ENCODE data around the gene TCOF1. TPM values are rescaled to one million over a fixed set of nuclear protein-coding genes. Genes with fewer than 3 reads are reported as not detected.

TCOF1 gene
- total RNA-seq, 1 donor from 2014 or later, result 32.5 TPM

DNA sequence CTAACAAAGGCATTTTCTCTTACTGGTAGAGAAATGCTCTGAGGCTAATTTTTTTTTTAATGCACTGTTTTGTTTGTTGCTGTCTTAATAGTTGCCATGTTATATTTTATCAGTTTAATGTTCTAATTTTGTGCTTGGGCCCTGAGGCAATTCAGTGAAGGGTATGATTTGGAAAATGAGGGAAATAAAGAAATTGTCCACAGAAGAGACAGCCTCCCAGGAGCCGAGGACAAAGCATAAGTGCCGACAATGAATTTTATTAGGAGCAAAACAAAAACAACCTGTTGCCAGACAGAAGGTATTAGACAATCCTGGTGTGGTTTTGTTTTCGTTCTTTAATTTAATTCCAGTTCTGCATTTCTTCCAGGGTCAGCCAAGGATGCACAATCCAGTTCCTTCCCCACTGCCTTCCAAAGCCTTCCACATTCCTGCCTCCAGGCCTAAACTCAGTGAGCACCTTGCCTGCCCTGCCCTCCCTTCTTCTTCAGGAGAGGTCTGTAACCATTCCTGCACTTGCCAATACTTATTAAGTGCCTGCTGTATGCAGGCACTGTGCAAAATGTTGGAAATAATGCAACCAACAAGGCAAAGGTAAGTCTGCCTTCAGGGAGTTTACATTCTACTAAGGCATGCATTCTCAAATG, 4.3 kb upstream of the TCOF1 start:
- H3K4me3 Mint-ChIP-seq (ENCODE audit: unreplicated experiment), result no peak overlapping the region
- no peaks in the 10 kb centered on the region for H3K36me3 Mint-ChIP-seq (ENCODE audit: unreplicated experiment)
- H3K27me3 Mint-ChIP-seq (ENCODE audit: unreplicated experiment), result no peaks in the 10 kb centered on the region
- DNase-seq (ENCODE audit: extremely low spot score, unreplicated experiment), result no peak
- H3K9me3 Mint-ChIP-seq (ENCODE audit: unreplicated experiment), result no peaks in the 10 kb centered on the region
- TF ChIP-seq CTCF (IDR thresholded peaks at IDR 0.05), result no peak
- H3K4me1 Mint-ChIP-seq (ENCODE audit: unreplicated experiment), result peaks cover 7% of the 10 kb centered on the region
- no peak overlapping the region for H3K27ac Mint-ChIP-seq (ENCODE audit: unreplicated experiment)

DNA sequence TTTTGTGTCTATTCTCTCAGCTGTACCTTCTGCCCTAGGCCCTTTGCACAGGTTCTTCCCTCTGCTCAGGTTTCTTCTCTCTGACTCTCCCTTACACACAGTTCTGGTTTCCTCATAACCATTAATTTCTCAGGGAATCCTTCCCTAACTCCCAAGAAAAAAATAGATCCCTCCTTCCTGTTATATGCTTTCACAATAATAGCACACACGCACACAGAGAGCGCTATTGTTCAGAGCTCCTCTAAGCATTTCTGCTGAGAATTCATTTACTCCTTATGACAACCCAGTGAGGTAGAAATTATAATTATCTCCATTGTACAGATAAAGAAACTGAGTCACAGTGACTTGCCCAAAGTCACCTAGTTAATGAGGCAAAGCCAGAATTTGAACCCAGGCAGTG, 1.7 kb upstream of the TCOF1 start:
- no peak for TF ChIP-seq CTCF (IDR thresholded peaks at IDR 0.05)
- Mint-ChIP-seq H3K9me3 (ENCODE audit: unreplicated experiment) (no peaks in the 10 kb centered on the region), H3K4me3 (ENCODE audit: unreplicated experiment) (no peak overlapping the region), H3K27me3 (ENCODE audit: unreplicated experiment) (no peaks in the 10 kb centered on the region), H3K36me3 (ENCODE audit: unreplicated experiment) (no peaks in the 10 kb centered on the region), H3K27ac (ENCODE audit: unreplicated experiment) (no peak overlapping the region), H3K4me1 (ENCODE audit: unreplicated experiment) (peaks cover 11% of the 10 kb centered on the region)
- no peak for DNase-seq (ENCODE audit: extremely low spot score, unreplicated experiment)

GRCh38 chr5:150356575-150357294, 762 bp upstream of the TCOF1 start:
- no peak for DNase-seq (ENCODE audit: extremely low spot score, unreplicated experiment)
- TF ChIP-seq CTCF (IDR thresholded peaks at IDR 0.05), result no peak
- peaks cover 4% of the 10 kb centered on the region for H3K36me3 Mint-ChIP-seq (ENCODE audit: unreplicated experiment)
- peak overlapping the region; percentile 24 for H3K27ac Mint-ChIP-seq (ENCODE audit: unreplicated experiment)
- peaks cover 10% of the 10 kb centered on the region for H3K4me1 Mint-ChIP-seq (ENCODE audit: unreplicated experiment)
- peak overlapping the region; percentile 83 for H3K4me3 Mint-ChIP-seq (ENCODE audit: unreplicated experiment)
- no peaks in the 10 kb centered on the region for H3K27me3 Mint-ChIP-seq (ENCODE audit: unreplicated experiment)
- H3K9me3 Mint-ChIP-seq (ENCODE audit: unreplicated experiment), result no peaks in the 10 kb centered on the region

DNA sequence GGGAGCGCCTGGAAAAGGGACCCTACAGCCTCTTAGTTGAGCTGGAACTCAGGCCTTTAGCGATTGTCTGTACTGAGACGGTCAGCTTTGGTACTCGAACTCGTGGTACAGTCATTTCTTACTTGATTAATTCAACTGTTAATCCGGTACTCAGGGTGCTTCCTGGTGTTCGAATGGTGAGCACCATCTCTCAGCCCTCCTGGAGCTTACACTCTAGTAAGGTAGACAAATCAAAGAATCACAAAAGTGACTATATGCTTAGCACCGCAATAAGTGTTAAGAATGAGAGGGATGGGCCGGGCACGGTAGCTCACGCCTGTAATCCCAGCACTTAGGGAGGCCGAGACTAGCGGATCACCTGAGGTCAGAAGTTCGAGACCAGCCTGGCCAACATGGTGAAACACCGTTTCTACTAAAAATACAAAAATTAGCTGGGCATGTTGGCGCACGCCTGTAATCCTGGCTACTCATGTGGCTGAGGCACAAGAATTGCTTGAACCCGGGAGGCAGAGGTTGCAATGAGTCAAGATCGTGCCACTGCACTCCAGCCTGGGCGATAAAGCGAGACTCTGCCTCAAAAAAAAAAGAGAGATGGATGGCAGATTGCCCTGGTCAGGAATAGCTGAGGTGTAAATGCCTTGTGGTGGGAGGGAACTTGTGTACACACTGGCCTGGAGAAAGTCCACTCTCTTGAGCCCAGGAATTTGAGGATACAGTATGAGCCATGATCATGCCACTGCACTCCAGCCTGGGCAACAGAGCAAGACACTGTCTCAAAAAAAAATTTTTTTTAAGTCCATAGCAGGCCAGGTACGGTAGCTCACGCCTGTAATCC, 981 bp downstream of the TCOF1 start:
- TF ChIP-seq CTCF (IDR thresholded peaks at IDR 0.05), result no peak
- peak overlapping the region; percentile 52 for H3K27ac Mint-ChIP-seq (ENCODE audit: unreplicated experiment)
- peaks cover 16% of the 10 kb centered on the region for H3K36me3 Mint-ChIP-seq (ENCODE audit: unreplicated experiment)
- peaks cover 10% of the 10 kb centered on the region for H3K4me1 Mint-ChIP-seq (ENCODE audit: unreplicated experiment)
- H3K9me3 Mint-ChIP-seq (ENCODE audit: unreplicated experiment), result no peaks in the 10 kb centered on the region
- no peak for DNase-seq (ENCODE audit: extremely low spot score, unreplicated experiment)
- no peaks in the 10 kb centered on the region for H3K27me3 Mint-ChIP-seq (ENCODE audit: unreplicated experiment)
- peak overlapping the region; percentile 83 for H3K4me3 Mint-ChIP-seq (ENCODE audit: unreplicated experiment)

DNA sequence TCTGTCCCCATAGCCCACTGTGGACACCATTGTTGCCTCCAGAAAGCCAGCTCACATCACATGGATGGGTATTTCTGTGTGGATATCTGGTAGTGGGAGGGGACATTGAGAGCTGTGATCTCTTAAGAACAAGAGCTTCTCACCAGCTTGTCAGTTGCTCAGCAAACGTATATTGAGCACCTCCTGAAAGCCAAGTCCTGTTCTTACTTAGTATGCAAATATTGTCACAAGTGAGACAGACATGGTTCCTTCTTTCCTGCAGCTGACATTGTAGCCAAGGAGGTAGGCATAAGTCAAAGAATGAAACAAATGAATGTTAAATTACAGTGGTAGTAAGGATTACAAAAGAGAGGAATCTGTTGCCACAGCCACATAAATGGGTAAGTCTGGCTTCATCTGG, 3.8 kb downstream of the TCOF1 start:
- no peak for DNase-seq (ENCODE audit: extremely low spot score, unreplicated experiment)
- TF ChIP-seq CTCF (IDR thresholded peaks at IDR 0.05), result no peak
- Mint-ChIP-seq H3K4me1 (ENCODE audit: unreplicated experiment) (peaks cover 10% of the 10 kb centered on the region), H3K36me3 (ENCODE audit: unreplicated experiment) (peaks cover 27% of the 10 kb centered on the region), H3K4me3 (ENCODE audit: unreplicated experiment) (no peak overlapping the region), H3K27ac (ENCODE audit: unreplicated experiment) (no peak overlapping the region), H3K9me3 (ENCODE audit: unreplicated experiment) (no peaks in the 10 kb centered on the region), H3K27me3 (ENCODE audit: unreplicated experiment) (no peaks in the 10 kb centered on the region)
